ENCODE measurements around the gene PDZD7. TPM values are rescaled to one million over a fixed set of nuclear protein-coding genes. Genes with fewer than 3 reads are reported as not detected.

Gene PDZD7
- total RNA-seq, 1 experiment from 2014 or later = 2.3 TPM

GRCh38 chr10:101053516-101053915 lies 22.6 kb upstream of the PDZD7 start:
- no peak for DNase-seq
- H3K36me3 ChIP-seq (replicated peaks; ENCODE audit: control insufficient read depth, insufficient read depth, low read length) = no peaks in the 10 kb centered on the region
- H3K4me3 ChIP-seq (ENCODE audit: insufficient read depth, low read depth, low read length) = no peak overlapping the region
- H3K27me3 ChIP-seq (ENCODE audit: control insufficient read depth, insufficient read depth, low read length) = peaks cover 27% of the 10 kb centered on the region

- Histone ChIP-seq H3K36me3 (replicated peaks; ENCODE audit: control insufficient read depth, insufficient read depth, low read length) (no peaks in the 10 kb centered on the region), H3K4me3 (ENCODE audit: insufficient read depth, low read depth, low read length) (no peak overlapping the region), H3K27me3 (ENCODE audit: control insufficient read depth, insufficient read depth, low read length) (peaks cover 39% of the 10 kb centered on the region)
- DNase-seq = no peak
These were observed 21.4 kb upstream of the PDZD7 start for GRCh38 chr10:101052285-101052684.

- Histone ChIP-seq H3K27me3 (ENCODE audit: control insufficient read depth, insufficient read depth, low read length) (peaks cover 56% of the 10 kb centered on the region), H3K36me3 (replicated peaks; ENCODE audit: control insufficient read depth, insufficient read depth, low read length) (no peaks in the 10 kb centered on the region), H3K4me3 (ENCODE audit: insufficient read depth, low read depth, low read length) (peak overlapping the region; percentile 20)
- peak; percentile 94 for DNase-seq
These were observed 19.5 kb upstream of the PDZD7 start for GRCh38 chr10:101050208-101051069.

DNA sequence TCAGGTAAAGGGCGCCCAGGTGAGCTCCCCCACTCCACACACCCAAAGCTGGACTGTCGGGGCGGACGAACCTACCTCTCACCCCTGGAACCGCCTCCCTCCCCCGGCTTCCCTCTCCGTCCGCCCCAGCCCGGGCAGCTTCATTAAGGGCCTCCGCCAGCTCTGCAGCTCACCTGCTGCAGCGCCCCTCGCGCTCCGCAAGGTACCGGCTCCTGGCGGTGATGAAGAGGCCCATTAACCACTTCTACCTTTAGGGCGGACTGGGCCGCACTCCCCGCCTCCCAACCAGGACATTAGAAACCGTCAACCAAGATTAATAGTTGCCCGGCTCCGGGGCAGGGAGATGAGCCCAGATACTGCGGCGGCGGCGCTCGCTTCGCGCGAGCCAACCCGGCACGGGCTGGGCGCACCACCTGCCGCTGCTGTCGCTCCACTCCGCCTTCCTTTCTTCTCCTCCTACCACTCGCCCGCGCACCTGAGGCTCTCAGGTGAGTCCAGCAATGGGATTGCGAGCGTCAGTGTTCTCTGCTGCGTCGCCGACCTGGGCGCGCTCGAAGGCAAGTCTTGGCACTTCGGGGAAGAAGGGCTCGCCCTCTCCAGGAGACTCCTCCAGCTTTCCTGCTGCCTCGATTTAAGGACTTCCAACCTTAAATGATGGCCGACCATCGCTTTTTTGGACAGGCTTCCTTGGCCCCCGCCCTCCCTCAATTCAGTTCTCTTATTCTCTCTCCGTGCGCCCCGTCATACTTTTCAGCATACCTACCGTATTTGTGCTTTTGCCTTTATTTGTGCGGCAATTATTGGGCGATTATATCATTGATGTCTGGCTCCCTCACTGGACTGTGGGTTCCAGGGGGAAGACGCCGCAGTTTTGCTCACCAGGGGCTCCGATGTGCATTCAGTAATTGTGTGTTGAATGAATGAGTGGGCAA lies 17.3 kb upstream of the PDZD7 start:
- H3K27me3 ChIP-seq (ENCODE audit: control insufficient read depth, insufficient read depth, low read length) = peaks cover 66% of the 10 kb centered on the region
- H3K4me3 ChIP-seq (ENCODE audit: insufficient read depth, low read depth, low read length) = peak overlapping the region; percentile 15; the same call in 1 of the 2 replicates
- no peaks in the 10 kb centered on the region for H3K36me3 ChIP-seq (replicated peaks; ENCODE audit: control insufficient read depth, insufficient read depth, low read length)
- DNase-seq = peak; percentile 91

DNA sequence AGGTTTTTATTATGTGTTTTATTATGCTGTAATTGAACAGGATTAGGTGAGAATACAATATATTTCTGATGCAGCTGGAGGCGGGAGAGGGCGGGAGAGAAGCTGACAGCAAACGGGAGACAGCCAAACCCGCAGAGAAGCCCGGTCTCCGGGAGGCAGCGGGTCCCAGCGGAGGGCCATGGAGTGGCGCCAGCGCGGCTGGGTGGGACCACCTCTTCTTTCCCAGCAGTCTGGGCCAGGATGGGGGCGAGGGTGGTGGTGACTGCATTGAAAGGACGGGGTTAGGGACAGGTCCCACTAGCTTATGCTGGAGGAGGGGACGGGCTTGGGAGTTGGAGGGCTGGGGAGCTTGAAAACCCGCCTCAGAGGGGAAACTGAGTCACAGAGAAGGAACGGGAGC lies 16.3 kb upstream of the PDZD7 start:
- H3K4me3 ChIP-seq (ENCODE audit: insufficient read depth, low read depth, low read length) = no peak overlapping the region
- H3K36me3 ChIP-seq (replicated peaks; ENCODE audit: control insufficient read depth, insufficient read depth, low read length) = no peaks in the 10 kb centered on the region
- DNase-seq = peak; percentile 60
- H3K27me3 ChIP-seq (ENCODE audit: control insufficient read depth, insufficient read depth, low read length) = peaks cover 66% of the 10 kb centered on the region

DNA sequence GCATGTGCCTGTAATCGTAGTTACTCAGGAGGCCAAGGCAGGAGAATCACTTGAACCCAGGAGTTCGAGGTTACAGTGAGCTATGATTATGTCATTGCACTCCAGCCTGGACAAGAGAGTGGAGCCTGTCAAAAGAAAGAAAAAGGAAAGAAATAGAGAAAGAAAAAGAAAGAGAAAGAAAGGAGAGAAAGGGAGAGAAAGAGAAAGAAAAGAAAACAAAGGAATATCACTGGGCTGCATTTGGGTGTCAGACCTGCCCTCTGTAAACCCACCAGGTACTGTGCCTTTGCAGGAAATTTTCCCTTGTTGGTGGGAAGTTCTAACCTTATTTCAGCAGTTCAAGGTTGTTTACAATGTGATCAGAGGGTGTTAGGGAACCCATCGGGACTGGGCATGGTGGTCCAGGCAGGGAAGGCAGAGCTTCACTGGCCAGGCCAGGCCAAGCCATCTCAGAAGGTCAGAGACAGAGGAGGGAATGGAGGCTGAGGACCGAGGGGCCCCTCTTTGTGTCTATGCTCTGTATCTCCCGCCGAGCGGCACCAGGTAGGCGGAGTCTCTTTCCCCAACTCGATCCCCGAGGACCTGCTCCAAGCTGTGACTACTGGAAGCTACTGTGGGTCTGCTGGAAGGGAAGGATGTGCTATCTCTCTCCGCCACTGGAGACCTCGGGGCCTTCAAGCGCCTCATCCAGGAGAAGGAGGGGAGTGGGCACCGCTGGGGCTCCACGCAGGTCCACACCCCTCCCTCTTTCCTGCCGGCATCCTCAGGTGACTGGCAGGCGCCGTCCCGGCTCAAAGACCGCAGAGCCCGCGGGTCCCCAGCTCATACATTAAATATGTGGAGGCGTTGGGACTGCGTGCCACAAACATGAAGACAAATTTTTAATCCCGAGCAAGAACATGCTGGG lies 15.7 kb upstream of the PDZD7 start:
- H3K36me3 ChIP-seq (replicated peaks; ENCODE audit: control insufficient read depth, insufficient read depth, low read length) = no peaks in the 10 kb centered on the region
- peaks cover 66% of the 10 kb centered on the region for H3K27me3 ChIP-seq (ENCODE audit: control insufficient read depth, insufficient read depth, low read length)
- DNase-seq = peak; percentile 72
- no peak overlapping the region for H3K4me3 ChIP-seq (ENCODE audit: insufficient read depth, low read depth, low read length)

- Histone ChIP-seq H3K27me3 (ENCODE audit: control insufficient read depth, insufficient read depth, low read length) (peaks cover 46% of the 10 kb centered on the region), H3K36me3 (replicated peaks; ENCODE audit: control insufficient read depth, insufficient read depth, low read length) (no peaks in the 10 kb centered on the region), H3K4me3 (ENCODE audit: insufficient read depth, low read depth, low read length) (no peak overlapping the region)
- DNase-seq = no peak
These were observed 13.2 kb upstream of the PDZD7 start for GRCh38 chr10:101044117-101044516.

DNA sequence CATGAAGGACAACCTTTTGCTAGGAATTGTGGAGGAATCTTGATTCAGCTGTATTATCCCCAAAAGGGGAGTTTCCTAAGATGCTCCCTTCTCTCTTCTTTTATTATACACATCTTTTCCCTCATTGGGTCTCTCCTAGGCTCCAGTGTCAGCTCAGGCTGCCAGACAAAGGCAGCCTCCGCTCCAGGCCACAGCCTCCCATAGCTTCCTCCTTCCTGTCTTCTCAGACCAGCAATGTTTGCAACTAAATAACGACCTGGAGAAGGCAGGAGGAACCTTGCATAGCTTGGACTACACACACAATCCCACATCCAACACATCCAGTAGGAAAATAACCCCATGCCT lies 12.4 kb upstream of the PDZD7 start:
- H3K27me3 ChIP-seq (ENCODE audit: control insufficient read depth, insufficient read depth, low read length) = peaks cover 38% of the 10 kb centered on the region
- no peak for DNase-seq
- H3K4me3 ChIP-seq (ENCODE audit: insufficient read depth, low read depth, low read length) = peak overlapping the region; percentile 66
- no peaks in the 10 kb centered on the region for H3K36me3 ChIP-seq (replicated peaks; ENCODE audit: control insufficient read depth, insufficient read depth, low read length)

DNA sequence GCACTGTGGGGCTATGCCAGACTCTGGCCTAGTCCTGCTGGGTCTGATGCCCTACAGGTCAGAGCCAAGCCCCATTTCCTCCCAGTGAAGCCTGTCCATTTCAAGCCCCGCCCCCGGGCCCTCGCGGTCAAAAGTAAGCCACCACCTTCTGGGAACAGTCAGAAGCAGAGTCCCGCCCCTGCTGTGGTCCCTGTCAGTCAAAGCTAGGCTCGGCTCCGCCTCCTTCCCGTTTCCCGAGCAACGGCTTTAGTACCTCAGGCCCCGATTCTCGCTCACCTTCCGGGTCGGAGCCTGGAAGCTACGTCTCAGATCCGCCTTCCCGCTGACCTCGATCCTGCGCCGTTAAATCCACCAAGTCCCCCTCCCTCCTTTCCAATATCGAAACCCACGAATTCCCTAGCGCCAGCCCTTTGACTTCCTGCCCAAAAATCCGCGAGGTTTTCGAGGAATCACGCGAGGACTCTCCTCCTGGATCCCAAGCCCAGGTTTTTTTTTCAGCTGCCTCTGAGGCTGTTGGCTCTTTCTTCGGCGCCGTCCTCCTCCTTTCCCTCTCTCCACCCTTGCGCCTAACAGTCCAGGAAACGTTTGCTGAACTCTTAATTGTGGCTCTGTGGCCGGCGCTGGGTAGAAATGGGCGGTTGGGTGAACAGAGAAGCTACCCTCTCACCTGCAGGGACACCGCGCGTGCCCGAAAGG lies 11.9 kb upstream of the PDZD7 start:
- H3K27me3 ChIP-seq (ENCODE audit: control insufficient read depth, insufficient read depth, low read length) = peaks cover 33% of the 10 kb centered on the region
- peak overlapping the region; percentile 66 for H3K4me3 ChIP-seq (ENCODE audit: insufficient read depth, low read depth, low read length)
- H3K36me3 ChIP-seq (replicated peaks; ENCODE audit: control insufficient read depth, insufficient read depth, low read length) = no peaks in the 10 kb centered on the region
- peak; percentile 91 for DNase-seq

DNA sequence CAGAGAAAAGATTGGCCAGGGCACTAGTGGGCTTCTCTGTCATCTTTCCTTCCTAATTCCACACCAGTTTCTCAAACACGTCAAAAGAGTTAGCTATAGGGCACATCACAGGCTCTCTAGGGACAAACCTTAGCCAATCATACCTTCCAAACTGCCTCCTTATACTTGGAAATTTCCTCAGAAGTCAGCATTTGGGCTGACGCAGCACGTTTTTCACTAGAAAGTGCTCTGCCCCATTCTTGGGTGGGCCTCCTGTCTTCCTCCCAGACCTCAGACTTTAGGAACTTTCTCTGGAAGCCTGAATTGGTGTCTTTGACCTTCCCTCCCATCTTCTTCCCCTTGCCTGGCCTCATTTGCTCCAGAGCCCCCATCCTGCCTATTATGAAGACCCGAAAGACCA lies 11.2 kb upstream of the PDZD7 start:
- H3K4me3 ChIP-seq (ENCODE audit: insufficient read depth, low read depth, low read length) = no peak overlapping the region
- no peak for DNase-seq
- H3K27me3 ChIP-seq (ENCODE audit: control insufficient read depth, insufficient read depth, low read length) = peaks cover 26% of the 10 kb centered on the region
- no peaks in the 10 kb centered on the region for H3K36me3 ChIP-seq (replicated peaks; ENCODE audit: control insufficient read depth, insufficient read depth, low read length)

- peak; percentile 89 for DNase-seq
- peaks cover 18% of the 10 kb centered on the region for H3K27me3 ChIP-seq (ENCODE audit: control insufficient read depth, insufficient read depth, low read length)
- no peaks in the 10 kb centered on the region for H3K36me3 ChIP-seq (replicated peaks; ENCODE audit: control insufficient read depth, insufficient read depth, low read length)
- H3K4me3 ChIP-seq (ENCODE audit: insufficient read depth, low read depth, low read length) = no peak overlapping the region
These were observed 10.4 kb upstream of the PDZD7 start for GRCh38 chr10:101041252-101041761.

- Histone ChIP-seq H3K36me3 (replicated peaks; ENCODE audit: control insufficient read depth, insufficient read depth, low read length) (no peaks in the 10 kb centered on the region), H3K27me3 (ENCODE audit: control insufficient read depth, insufficient read depth, low read length) (peaks cover 13% of the 10 kb centered on the region), H3K4me3 (ENCODE audit: insufficient read depth, low read depth, low read length) (no peak overlapping the region)
- no peak for DNase-seq
These were observed 9.9 kb upstream of the PDZD7 start for GRCh38 chr10:101040851-101041250.

DNA sequence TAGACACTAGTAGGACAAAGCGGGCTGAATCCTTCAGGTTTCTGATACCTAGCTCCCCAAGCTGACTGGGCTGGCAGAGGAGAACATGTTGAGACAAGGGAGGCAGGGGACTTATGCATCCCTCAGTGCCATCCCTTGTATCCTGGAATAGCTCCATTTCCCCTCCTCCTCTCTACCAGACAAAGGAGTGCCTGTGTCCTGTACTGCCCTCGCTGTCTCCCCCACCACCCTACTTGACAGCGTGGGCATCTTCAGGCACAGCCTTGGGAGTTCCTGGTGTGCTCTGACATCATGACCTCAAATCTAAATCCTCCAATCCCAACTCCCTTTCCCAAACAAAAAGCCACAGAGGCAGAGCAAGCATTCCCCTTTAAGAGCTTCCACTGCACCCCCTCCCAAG lies 9.1 kb upstream of the PDZD7 start:
- H3K4me3 ChIP-seq (ENCODE audit: insufficient read depth, low read depth, low read length) = no peak overlapping the region
- peaks cover 6% of the 10 kb centered on the region for H3K27me3 ChIP-seq (ENCODE audit: control insufficient read depth, insufficient read depth, low read length)
- peak; percentile 6 for DNase-seq
- H3K36me3 ChIP-seq (replicated peaks; ENCODE audit: control insufficient read depth, insufficient read depth, low read length) = no peaks in the 10 kb centered on the region

Measured in H7 (cell line).